ENCODE data around the gene HOXD1.

Gene HOXD1

GRCh38 chr2:176200971-176201370 lies 12.5 kb downstream of the HOXD1 start:
- H3K79me1 ChIP-seq (replicated peaks; ENCODE audit: low read length, poor library complexity, severe bottlenecking) = no peaks in the 10 kb centered on the region
- WGBS = 85% methylated on average over 18 of the region's 21 CpGs
- H2BK15ac ChIP-seq (ENCODE audit: low read depth, poor library complexity, severe bottlenecking) = no peak overlapping the region
- H2BK120ac ChIP-seq (ENCODE audit: low read depth, low read length) = no peak overlapping the region
- H3K9ac ChIP-seq (ENCODE audit: low read length) = no peak overlapping the region
- no peak overlapping the region for H2BK5ac ChIP-seq (ENCODE audit: low read depth, low read length, poor library complexity, severe bottlenecking)
- no peak overlapping the region for H3K4me3 ChIP-seq (ENCODE audit: insufficient read depth in 1 of 2, low read depth in 1 of 2, low read length in 2 of 2)
- no peak overlapping the region for H3K18ac ChIP-seq (ENCODE audit: low read depth in 1 of 2, low read length in 2 of 2)
- DNase-seq = no peak
- peak overlapping the region in 1 of 2 experiments; percentile 7 for H3K14ac ChIP-seq (ENCODE audit: low read length in 2 of 2)
- H3K4ac ChIP-seq (ENCODE audit: low read depth in 1 of 2, low read length in 2 of 2) = no peak overlapping the region
- no peaks in the 10 kb centered on the region for H3K4me1 ChIP-seq (ENCODE audit: control insufficient read depth, insufficient read depth, low read depth, low read length)
- H3K36me3 ChIP-seq (ENCODE audit: control insufficient read depth in 1 of 2, insufficient read depth in 2 of 2, low read depth in 1 of 2, low read length in 2 of 2) = no peaks in the 10 kb centered on the region
- H3K23ac ChIP-seq (ENCODE audit: low read length in 2 of 2) = no peak overlapping the region
- H4K91ac ChIP-seq (ENCODE audit: low read length) = no peak overlapping the region
- H2AFZ ChIP-seq (ENCODE audit: low read depth, low read length) = no peak overlapping the region
- no peak overlapping the region for H2BK12ac ChIP-seq (ENCODE audit: low read length in 2 of 2)
- peaks cover 12 to 13% of the 10 kb centered on the region in 2 experiments for H3K27me3 ChIP-seq (ENCODE audit: control insufficient read depth in 1 of 2, insufficient read depth in 1 of 2, low read length in 2 of 2)
- H4K8ac ChIP-seq (ENCODE audit: low read length) = no peak overlapping the region
- no peak overlapping the region for H2AK5ac ChIP-seq (ENCODE audit: low read length, severe bottlenecking)
- no peak overlapping the region for H3K4me2 ChIP-seq (ENCODE audit: low read length, poor library complexity, severe bottlenecking)
- no peak overlapping the region for H3K27ac ChIP-seq (ENCODE audit: low read length, poor library complexity, severe bottlenecking)
- H3K9me3 ChIP-seq (ENCODE audit: control insufficient read depth, low read length) = peaks cover 6% of the 10 kb centered on the region

- Histone ChIP-seq H3K27ac (ENCODE audit: low read length, poor library complexity, severe bottlenecking) (no peak overlapping the region), H2BK5ac (ENCODE audit: low read depth, low read length, poor library complexity, severe bottlenecking) (no peak overlapping the region), H3K79me1 (replicated peaks; ENCODE audit: low read length, poor library complexity, severe bottlenecking) (no peaks in the 10 kb centered on the region), H3K27me3 (ENCODE audit: control insufficient read depth in 1 of 2, insufficient read depth in 1 of 2, low read length in 2 of 2) (peaks cover 7 to 9% of the 10 kb centered on the region in 2 experiments), H3K36me3 (ENCODE audit: control insufficient read depth in 1 of 2, insufficient read depth in 2 of 2, low read depth in 1 of 2, low read length in 2 of 2) (no peaks in the 10 kb centered on the region), H3K4me3 (ENCODE audit: insufficient read depth in 1 of 2, low read depth in 1 of 2, low read length in 2 of 2) (no peak overlapping the region), H3K18ac (ENCODE audit: low read depth in 1 of 2, low read length in 2 of 2) (no peak overlapping the region), H3K4me2 (ENCODE audit: low read length, poor library complexity, severe bottlenecking) (no peak overlapping the region), H3K9me3 (ENCODE audit: control insufficient read depth, low read length) (peaks cover 6% of the 10 kb centered on the region), H3K14ac (ENCODE audit: low read length in 2 of 2) (no peak overlapping the region), H3K4me1 (ENCODE audit: control insufficient read depth, insufficient read depth, low read depth, low read length) (no peaks in the 10 kb centered on the region), H3K23ac (ENCODE audit: low read length in 2 of 2) (no peak overlapping the region), H4K91ac (ENCODE audit: low read length) (no peak overlapping the region), H2BK12ac (ENCODE audit: low read length in 2 of 2) (no peak overlapping the region), H2BK120ac (ENCODE audit: low read depth, low read length) (no peak overlapping the region), H2BK15ac (ENCODE audit: low read depth, poor library complexity, severe bottlenecking) (no peak overlapping the region), H3K9ac (ENCODE audit: low read length) (no peak overlapping the region), H4K8ac (ENCODE audit: low read length) (no peak overlapping the region), H2AK5ac (ENCODE audit: low read length, severe bottlenecking) (no peak overlapping the region), H3K4ac (ENCODE audit: low read depth in 1 of 2, low read length in 2 of 2) (no peak overlapping the region), H2AFZ (ENCODE audit: low read depth, low read length) (no peak overlapping the region)
- no peak for DNase-seq
- WGBS = 74% methylated on average over 6 of the region's 7 CpGs
Measured at GRCh38 chr2:176202491-176202890, 14.0 kb downstream of the HOXD1 start.

- H3K4ac ChIP-seq (ENCODE audit: low read depth in 1 of 2, low read length in 2 of 2) = no peak overlapping the region
- H2BK15ac ChIP-seq (ENCODE audit: low read depth, poor library complexity, severe bottlenecking) = no peak overlapping the region
- no peak overlapping the region for H2BK12ac ChIP-seq (ENCODE audit: low read length in 2 of 2)
- H2AFZ ChIP-seq (ENCODE audit: low read depth, low read length) = no peak overlapping the region
- no peaks in the 10 kb centered on the region for H3K4me1 ChIP-seq (ENCODE audit: control insufficient read depth, insufficient read depth, low read depth, low read length)
- no peak overlapping the region for H3K23ac ChIP-seq (ENCODE audit: low read length in 2 of 2)
- H4K91ac ChIP-seq (ENCODE audit: low read length) = no peak overlapping the region
- H3K4me2 ChIP-seq (ENCODE audit: low read length, poor library complexity, severe bottlenecking) = no peak overlapping the region
- H3K27me3 ChIP-seq (ENCODE audit: control insufficient read depth in 1 of 2, insufficient read depth in 1 of 2, low read length in 2 of 2) = peaks cover 5 to 7% of the 10 kb centered on the region in 2 experiments
- no peak overlapping the region for H3K27ac ChIP-seq (ENCODE audit: low read length, poor library complexity, severe bottlenecking)
- H3K9ac ChIP-seq (ENCODE audit: low read length) = no peak overlapping the region
- no peak overlapping the region for H3K18ac ChIP-seq (ENCODE audit: low read depth in 1 of 2, low read length in 2 of 2)
- no peak overlapping the region for H2BK5ac ChIP-seq (ENCODE audit: low read depth, low read length, poor library complexity, severe bottlenecking)
- H3K36me3 ChIP-seq (ENCODE audit: control insufficient read depth in 1 of 2, insufficient read depth in 2 of 2, low read depth in 1 of 2, low read length in 2 of 2) = no peaks in the 10 kb centered on the region
- no peak overlapping the region for H3K4me3 ChIP-seq (ENCODE audit: insufficient read depth in 1 of 2, low read depth in 1 of 2, low read length in 2 of 2)
- no peak overlapping the region for H2AK5ac ChIP-seq (ENCODE audit: low read length, severe bottlenecking)
- H3K79me1 ChIP-seq (replicated peaks; ENCODE audit: low read length, poor library complexity, severe bottlenecking) = no peaks in the 10 kb centered on the region
- no peak for DNase-seq
- 80% methylated on average over 1 of the region's 1 CpG for WGBS
- peaks cover 6% of the 10 kb centered on the region for H3K9me3 ChIP-seq (ENCODE audit: control insufficient read depth, low read length)
- H4K8ac ChIP-seq (ENCODE audit: low read length) = no peak overlapping the region
- no peak overlapping the region for H2BK120ac ChIP-seq (ENCODE audit: low read depth, low read length)
- no peak overlapping the region for H3K14ac ChIP-seq (ENCODE audit: low read length in 2 of 2)
Measured at GRCh38 chr2:176205126-176205525, 16.7 kb downstream of the HOXD1 start.

GRCh38 chr2:176206136-176206535 lies 17.7 kb downstream of the HOXD1 start:
- no peak overlapping the region for H3K23ac ChIP-seq (ENCODE audit: low read length in 2 of 2)
- H4K91ac ChIP-seq (ENCODE audit: low read length) = no peak overlapping the region
- no peak overlapping the region for H2AK5ac ChIP-seq (ENCODE audit: low read length, severe bottlenecking)
- no peak overlapping the region for H3K18ac ChIP-seq (ENCODE audit: low read depth in 1 of 2, low read length in 2 of 2)
- H3K36me3 ChIP-seq (ENCODE audit: control insufficient read depth in 1 of 2, insufficient read depth in 2 of 2, low read depth in 1 of 2, low read length in 2 of 2) = no peaks in the 10 kb centered on the region
- H3K4me2 ChIP-seq (ENCODE audit: low read length, poor library complexity, severe bottlenecking) = no peak overlapping the region
- H3K27ac ChIP-seq (ENCODE audit: low read length, poor library complexity, severe bottlenecking) = no peak overlapping the region
- no peak overlapping the region for H2BK120ac ChIP-seq (ENCODE audit: low read depth, low read length)
- peaks cover 3 to 5% of the 10 kb centered on the region in 2 experiments for H3K27me3 ChIP-seq (ENCODE audit: control insufficient read depth in 1 of 2, insufficient read depth in 1 of 2, low read length in 2 of 2)
- WGBS = 87% methylated on average over 1 of the region's 2 CpGs
- H3K9ac ChIP-seq (ENCODE audit: low read length) = no peak overlapping the region
- no peak overlapping the region for H3K14ac ChIP-seq (ENCODE audit: low read length in 2 of 2)
- H2BK12ac ChIP-seq (ENCODE audit: low read length in 2 of 2) = no peak overlapping the region
- H2BK5ac ChIP-seq (ENCODE audit: low read depth, low read length, poor library complexity, severe bottlenecking) = no peak overlapping the region
- H3K79me1 ChIP-seq (replicated peaks; ENCODE audit: low read length, poor library complexity, severe bottlenecking) = no peaks in the 10 kb centered on the region
- H4K8ac ChIP-seq (ENCODE audit: low read length) = no peak overlapping the region
- H3K9me3 ChIP-seq (ENCODE audit: control insufficient read depth, low read length) = peaks cover 6% of the 10 kb centered on the region
- no peak overlapping the region for H2AFZ ChIP-seq (ENCODE audit: low read depth, low read length)
- no peak for DNase-seq
- H3K4me1 ChIP-seq (ENCODE audit: control insufficient read depth, insufficient read depth, low read depth, low read length) = no peaks in the 10 kb centered on the region
- no peak overlapping the region for H3K4me3 ChIP-seq (ENCODE audit: insufficient read depth in 1 of 2, low read depth in 1 of 2, low read length in 2 of 2)
- H3K4ac ChIP-seq (ENCODE audit: low read depth in 1 of 2, low read length in 2 of 2) = no peak overlapping the region
- no peak overlapping the region for H2BK15ac ChIP-seq (ENCODE audit: low read depth, poor library complexity, severe bottlenecking)

Data from mesenchymal stem cell (in vitro differentiated cells and primary cell).